OCI-LY7 (cell line): ENCODE data around the gene FKBP9. TPM values are rescaled to one million over a fixed set of nuclear protein-coding genes. Genes with fewer than 3 reads are reported as not detected.
"Not testable (repeated sequence)": the region's sequence is repeated elsewhere in the genome, so short reads cannot be mapped to it uniquely, and the experiment has no call there.

ENCODE experiments used
- BruUV-seq: library from RNA; stranded (reverse); fragments of 400-500 nt; replicated peaks from 2 replicates; lab custom pipeline; 2021; lab: Mats Ljungman, UMichigan
- CTCF ChIA-PET: fragments of 300-600 bp; sonication (Branson Sonifier 250); formaldehyde crosslinking; loops from one replicate; lab custom pipeline; 2022; ENCODE audit warnings: antibody characterized with exemption; ENCODE audit not compliant: unreplicated experiment; lab: Charles Lee
- POLR2A ChIA-PET: fragments of 300-600 bp; sonication (Branson Sonifier 250); formaldehyde crosslinking; loops from one replicate; lab custom pipeline; 2022; ENCODE audit warnings: antibody characterized with exemption; lab: Charles Lee
- DNase-seq: peaks from one replicate; pipeline ENCODE4 v3.0.0-alpha.2; 2015; ENCODE audit warnings: low spot score
- H2AFZ ChIP-seq: fragments of 200-600 bp; sonication (generic), shearing (Covaris generic); 2 replicates; pipeline ENCODE4 v1.6.1; 2014; ENCODE audit warnings: mild to moderate bottlenecking, antibody characterized with exemption, low read length, moderate library complexity
- H3K27ac ChIP-seq: fragments of 200-600 bp; sonication (generic); 2 replicates; pipeline ENCODE4 v1.5.1; 2014; ENCODE audit warnings: mixed run types, low read depth, mild to moderate bottlenecking, moderate library complexity, low read length, inconsistent platforms; ENCODE audit not compliant: poor library complexity, severe bottlenecking
- H3K36me3 ChIP-seq: fragments of 200-600 bp; sonication (generic); 2 replicates; pipeline ENCODE4 v1.6.1; 2014; ENCODE audit warnings: mild to moderate bottlenecking, antibody characterized with exemption, low read length, moderate library complexity, mixed read lengths; ENCODE audit not compliant: insufficient read depth
- H3K4me1 ChIP-seq: fragments of 200-600 bp; sonication (generic); 2 replicates; pipeline ENCODE4 v1.5.1; 2014; ENCODE audit warnings: mild to moderate bottlenecking, low read length; ENCODE audit not compliant: insufficient read depth, poor library complexity, severe bottlenecking
- H3K4me2 ChIP-seq: fragments of 200-600 bp; sonication (generic); 2 replicates; pipeline ENCODE4 v1.6.1; 2014; ENCODE audit warnings: mild to moderate bottlenecking, low read length
- H3K4me3 ChIP-seq: fragments of 200-600 bp; sonication (generic); 2 replicates; pipeline ENCODE4 v1.5.1; 2014; ENCODE audit warnings: mild to moderate bottlenecking, low read depth, low read length; ENCODE audit not compliant: poor library complexity, severe bottlenecking
- H3K79me2 ChIP-seq: fragments of 200-600 bp; sonication (generic); 2 replicates; pipeline ENCODE4 v1.6.1; 2016; ENCODE audit warnings: low read depth, mild to moderate bottlenecking, low read length, moderate library complexity, mixed read lengths; ENCODE audit not compliant: insufficient read depth
- H3K9me2 ChIP-seq: fragments of 200-600 bp; sonication (generic); 2 replicates; pipeline ENCODE4 v1.6.1; 2016; ENCODE audit warnings: mild to moderate bottlenecking, low read length, mixed read lengths; ENCODE audit not compliant: insufficient read depth
- H3K9me3 ChIP-seq: fragments of 200-600 bp; sonication (generic); 2 replicates; pipeline ENCODE4 v1.6.1; 2014; ENCODE audit warnings: mild to moderate bottlenecking, mixed run types, low read length, mixed read lengths
- H4K20me1 ChIP-seq: fragments of 200-600 bp; sonication (generic); 2 replicates; pipeline ENCODE4 v1.6.1; 2014; ENCODE audit warnings: mild to moderate bottlenecking, antibody characterized with exemption, low read length, moderate library complexity, mixed read lengths; ENCODE audit not compliant: insufficient read depth
- intact Hi-C: fragments of 100-400 bp; cut with micrococcal nuclease; formaldehyde crosslinking; loops from one replicate; pipeline ENCODE4 v1.10.0; 2022; ENCODE audit not compliant: unreplicated experiment
- total RNA-seq, 2 experiments: library from RNA; depleted of rRNA in 1 of 2; stranded (reverse); fragments of >200 nt in 1 of 2; shearing (Covaris generic) in 1 of 2; gene quantifications; 2 replicates each; pipeline ENCODE4 v1.2.3, GENCODE V29; 2014 to 2022

FKBP9 gene
- total RNA-seq, 2 experiments from 2014 or later = 0.73 TPM; not detected in 1

DNA sequence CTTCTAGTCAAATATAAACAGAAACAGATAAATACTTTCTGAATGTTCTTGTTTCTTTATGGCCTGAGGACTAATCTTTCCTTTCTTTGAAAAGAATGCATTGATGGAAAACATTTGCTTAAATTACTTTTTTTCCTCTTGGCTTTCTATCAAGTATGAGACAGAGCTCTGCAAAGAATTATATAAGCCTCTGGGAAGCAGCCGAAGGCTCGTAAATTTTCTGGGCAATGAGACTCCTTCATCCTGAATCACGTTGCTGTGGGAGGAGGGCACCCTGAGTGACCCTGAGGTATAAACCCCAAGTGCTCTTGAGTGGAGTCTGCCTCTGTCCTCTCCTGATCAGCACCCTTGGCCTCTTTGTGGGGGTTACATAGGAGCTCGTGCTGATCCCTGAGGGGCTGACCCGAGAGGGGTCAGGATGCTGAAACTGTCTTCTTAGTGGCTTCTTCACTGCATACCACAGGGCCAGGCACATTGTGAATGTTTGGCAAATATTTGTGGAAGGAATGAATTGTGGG is 33.9 kb downstream of the FKBP9 start:
- intact Hi-C loops, POLR2A ChIA-PET: not testable (repeated sequence)

GRCh38 chr7:32991975-32992700 is 34.9 kb downstream of the FKBP9 start:
- H3K4me1 ChIP-seq, H3K4me2 ChIP-seq, POLR2A ChIA-PET, H3K4me3 ChIP-seq, intact Hi-C loops, H4K20me1 ChIP-seq, H3K27ac ChIP-seq, H3K9me2 ChIP-seq, H3K79me2 ChIP-seq, CTCF ChIA-PET, H3K9me3 ChIP-seq, H3K36me3 ChIP-seq, H2AFZ ChIP-seq, DNase-seq, BruUV-seq: not testable (repeated sequence)

More for the DNA sequence above, 33.9 kb downstream of the FKBP9 start:
- H3K9me2 ChIP-seq, H3K4me2 ChIP-seq, H3K27ac ChIP-seq, H2AFZ ChIP-seq, H3K79me2 ChIP-seq, H3K36me3 ChIP-seq, CTCF ChIA-PET, H4K20me1 ChIP-seq, H3K4me3 ChIP-seq, BruUV-seq, DNase-seq, H3K4me1 ChIP-seq, H3K9me3 ChIP-seq: not testable (repeated sequence)

DNA sequence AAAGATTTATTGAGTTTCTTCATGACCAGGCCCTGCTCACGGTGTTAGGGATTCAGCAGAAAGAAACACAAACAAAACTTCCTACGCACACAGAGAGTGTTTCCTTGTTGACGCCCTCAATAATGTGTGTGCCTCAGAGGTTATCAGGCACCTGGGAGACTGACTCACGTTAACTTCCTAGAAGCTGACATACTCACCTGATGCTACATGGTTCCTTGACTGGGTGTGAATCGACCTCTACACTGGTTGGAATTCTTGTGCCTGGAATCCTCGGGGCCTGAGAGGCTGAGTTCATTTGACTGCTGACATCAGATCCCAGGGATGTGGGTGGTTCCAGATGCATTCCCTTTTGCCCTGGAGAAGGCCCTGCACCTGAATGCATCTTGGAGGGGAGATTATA is 35.5 kb downstream of the FKBP9 start:
- DNase-seq, H3K4me2 ChIP-seq, intact Hi-C loops, H3K79me2 ChIP-seq, H3K9me2 ChIP-seq, CTCF ChIA-PET, H3K4me1 ChIP-seq, H3K27ac ChIP-seq, H2AFZ ChIP-seq, H3K36me3 ChIP-seq, H4K20me1 ChIP-seq, BruUV-seq, H3K4me3 ChIP-seq, H3K9me3 ChIP-seq, POLR2A ChIA-PET: not testable (repeated sequence)

DNA sequence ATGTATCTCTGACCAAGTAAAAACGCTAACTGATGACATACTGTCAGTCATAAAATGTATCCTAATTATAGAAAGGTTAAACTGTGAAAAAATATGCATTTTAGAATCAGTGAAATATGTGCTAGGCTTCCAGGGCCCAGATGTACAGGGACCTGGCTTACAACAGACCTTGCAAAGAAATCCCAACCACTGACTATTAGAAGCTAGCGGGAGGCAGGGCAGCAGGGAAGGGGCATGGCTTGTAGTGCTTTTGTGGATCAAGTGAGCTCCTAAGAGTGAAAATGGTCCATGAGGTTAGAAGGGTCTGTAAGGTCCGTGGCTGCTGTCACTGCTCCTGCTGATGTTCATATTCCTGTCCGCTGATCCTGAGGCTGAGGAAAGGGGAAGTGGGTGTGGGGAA is 40.7 kb downstream of the FKBP9 start:
- POLR2A ChIA-PET, H3K4me3 ChIP-seq, H3K9me2 ChIP-seq, H3K36me3 ChIP-seq, H4K20me1 ChIP-seq, H3K9me3 ChIP-seq, DNase-seq, H3K27ac ChIP-seq, H3K4me1 ChIP-seq, H3K4me2 ChIP-seq, CTCF ChIA-PET, intact Hi-C loops, H2AFZ ChIP-seq, H3K79me2 ChIP-seq, BruUV-seq: not testable (repeated sequence)

GRCh38 chr7:32998361-32999171 is 41.3 kb downstream of the FKBP9 start:
- H3K4me1 ChIP-seq, CTCF ChIA-PET, POLR2A ChIA-PET, BruUV-seq, DNase-seq, H3K27ac ChIP-seq, H3K36me3 ChIP-seq, H3K9me3 ChIP-seq, intact Hi-C loops, H3K9me2 ChIP-seq, H3K4me3 ChIP-seq, H3K79me2 ChIP-seq, H4K20me1 ChIP-seq: not testable (repeated sequence)
- H2AFZ ChIP-seq = peak overlapping the region; percentile 67
- peak overlapping the region; percentile 29; the same call in 1 of the 2 replicates for H3K4me2 ChIP-seq

DNA sequence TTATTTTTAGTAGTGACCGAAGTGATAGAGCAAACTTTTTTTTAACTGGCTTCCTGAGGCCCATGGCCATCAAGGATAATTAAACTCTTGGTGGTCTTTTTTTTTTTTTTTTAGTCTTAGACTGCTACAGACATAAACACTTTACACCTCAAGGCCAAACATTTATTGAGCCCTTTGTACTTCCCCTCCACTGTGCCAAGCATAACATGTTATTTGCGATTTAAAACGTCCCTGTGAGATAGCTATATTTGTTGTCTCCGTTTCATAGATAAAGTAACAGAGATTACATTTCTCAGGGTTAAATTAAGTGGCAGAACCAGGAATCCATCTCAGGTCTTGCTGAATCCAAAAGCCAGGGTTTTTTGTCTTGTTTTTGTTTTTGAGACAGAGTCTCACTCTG is 42.1 kb downstream of the FKBP9 start:
- DNase-seq, H3K79me2 ChIP-seq, H3K4me2 ChIP-seq, H4K20me1 ChIP-seq, H2AFZ ChIP-seq, CTCF ChIA-PET, H3K9me3 ChIP-seq, H3K4me1 ChIP-seq, intact Hi-C loops, BruUV-seq, H3K27ac ChIP-seq, POLR2A ChIA-PET, H3K4me3 ChIP-seq, H3K36me3 ChIP-seq, H3K9me2 ChIP-seq: not testable (repeated sequence)
